Lower lobe of right lung (tissue), 2 donors: Measurements from ENCODE around the gene SLC25A45. TPM values are rescaled to one million over a fixed set of nuclear protein-coding genes. Genes with fewer than 3 reads are reported as not detected.

Experiments used
- ATAC-seq, 2 donors: fragments of 200-7000 bp; cut with Tn5 transposase; one replicate each; pipeline ENCODE4 v1.9.1; 2020 to 2022; ENCODE audit warnings: mild to moderate bottlenecking in 2 of 2, moderate library complexity in 2 of 2
- DNase-seq: peaks from one replicate; pipeline ENCODE4 v3.0.0-alpha.2; 2020
- H3K27ac ChIP-seq: fragments of 200-600 bp; one replicate; pipeline ENCODE4 v1.8.0; 2022
- H3K27me3 ChIP-seq: fragments of 200-600 bp; one replicate; pipeline ENCODE4 v1.8.0; 2022; ENCODE audit warnings: low read depth
- H3K36me3 ChIP-seq: fragments of 200-600 bp; one replicate; pipeline ENCODE4 v1.8.0; 2022; ENCODE audit warnings: mild to moderate bottlenecking
- H3K4me1 ChIP-seq: fragments of 200-600 bp; one replicate; pipeline ENCODE4 v1.8.0; 2022
- H3K4me3 ChIP-seq: fragments of 200-600 bp; one replicate; pipeline ENCODE4 v1.8.0; 2022; ENCODE audit warnings: mild to moderate bottlenecking
- H3K9me3 ChIP-seq: fragments of 200-600 bp; one replicate; pipeline ENCODE4 v1.8.0; 2022
- intact Hi-C: fragments of 100-400 bp; cut with DNase I; formaldehyde crosslinking; loops from one replicate; pipeline ENCODE4 v1.11.0; 2022
- total RNA-seq: library from RNA; stranded (reverse); fragmentation: NEBNext Ultra II Directional; extraction: Animal tissue kit (Norgen Biotek cat#: 25700); gene quantifications from one replicate; pipeline ENCODE4 v1.2.1, GENCODE V29; 2021
- TF ChIP-seq, protein P1 (sequence below): fragments of 200-600 bp; IDR thresholded peaks from one replicate; pipeline ENCODE4 v1.8.0; 2022; ENCODE audit warnings: antibody characterized with exemption, mild to moderate bottlenecking
- donor health status: DM: no; HTN: yes; CAD: no; lungs with severe emphysema.

The SLC25A45 gene
- total RNA-seq, 1 donor from 2014 or later = 13.0 TPM

DNA sequence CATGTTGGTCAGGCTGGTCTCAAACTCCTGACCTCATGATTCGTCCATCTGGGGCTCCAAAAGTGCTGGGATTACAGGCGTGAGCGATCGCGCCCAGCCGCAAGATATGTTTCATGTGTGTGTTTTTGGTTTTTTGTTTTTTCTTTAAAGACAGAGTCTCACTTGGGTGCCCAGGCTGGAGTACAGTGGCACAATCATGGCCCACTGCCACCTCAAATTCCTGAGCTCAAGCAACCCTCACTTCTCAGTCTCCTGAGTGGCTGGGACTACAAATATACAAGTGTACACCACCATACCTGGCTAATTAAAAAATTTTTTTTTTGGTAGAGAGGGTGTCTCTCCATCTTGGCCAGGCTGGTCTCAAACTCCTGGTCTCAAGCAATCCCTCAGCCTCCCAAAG, 19.5 kb downstream of the SLC25A45 start:
- H3K9me3 ChIP-seq = no peaks in the 10 kb centered on the region
- peaks cover 5% of the 10 kb centered on the region for H3K4me1 ChIP-seq
- H3K4me3 ChIP-seq = no peak overlapping the region
- TF ChIP-seq, protein P1, sequence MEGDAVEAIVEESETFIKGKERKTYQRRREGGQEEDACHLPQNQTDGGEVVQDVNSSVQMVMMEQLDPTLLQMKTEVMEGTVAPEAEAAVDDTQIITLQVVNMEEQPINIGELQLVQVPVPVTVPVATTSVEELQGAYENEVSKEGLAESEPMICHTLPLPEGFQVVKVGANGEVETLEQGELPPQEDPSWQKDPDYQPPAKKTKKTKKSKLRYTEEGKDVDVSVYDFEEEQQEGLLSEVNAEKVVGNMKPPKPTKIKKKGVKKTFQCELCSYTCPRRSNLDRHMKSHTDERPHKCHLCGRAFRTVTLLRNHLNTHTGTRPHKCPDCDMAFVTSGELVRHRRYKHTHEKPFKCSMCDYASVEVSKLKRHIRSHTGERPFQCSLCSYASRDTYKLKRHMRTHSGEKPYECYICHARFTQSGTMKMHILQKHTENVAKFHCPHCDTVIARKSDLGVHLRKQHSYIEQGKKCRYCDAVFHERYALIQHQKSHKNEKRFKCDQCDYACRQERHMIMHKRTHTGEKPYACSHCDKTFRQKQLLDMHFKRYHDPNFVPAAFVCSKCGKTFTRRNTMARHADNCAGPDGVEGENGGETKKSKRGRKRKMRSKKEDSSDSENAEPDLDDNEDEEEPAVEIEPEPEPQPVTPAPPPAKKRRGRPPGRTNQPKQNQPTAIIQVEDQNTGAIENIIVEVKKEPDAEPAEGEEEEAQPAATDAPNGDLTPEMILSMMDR = no peak
- H3K27ac ChIP-seq = peak overlapping the region; percentile 56
- DNase-seq = no peak
- intact Hi-C loops = no loop called here
- peak in 1 of 2 donors; percentile 18 for ATAC-seq
- no peaks in the 10 kb centered on the region for H3K27me3 ChIP-seq
- no peaks in the 10 kb centered on the region for H3K36me3 ChIP-seq

DNA sequence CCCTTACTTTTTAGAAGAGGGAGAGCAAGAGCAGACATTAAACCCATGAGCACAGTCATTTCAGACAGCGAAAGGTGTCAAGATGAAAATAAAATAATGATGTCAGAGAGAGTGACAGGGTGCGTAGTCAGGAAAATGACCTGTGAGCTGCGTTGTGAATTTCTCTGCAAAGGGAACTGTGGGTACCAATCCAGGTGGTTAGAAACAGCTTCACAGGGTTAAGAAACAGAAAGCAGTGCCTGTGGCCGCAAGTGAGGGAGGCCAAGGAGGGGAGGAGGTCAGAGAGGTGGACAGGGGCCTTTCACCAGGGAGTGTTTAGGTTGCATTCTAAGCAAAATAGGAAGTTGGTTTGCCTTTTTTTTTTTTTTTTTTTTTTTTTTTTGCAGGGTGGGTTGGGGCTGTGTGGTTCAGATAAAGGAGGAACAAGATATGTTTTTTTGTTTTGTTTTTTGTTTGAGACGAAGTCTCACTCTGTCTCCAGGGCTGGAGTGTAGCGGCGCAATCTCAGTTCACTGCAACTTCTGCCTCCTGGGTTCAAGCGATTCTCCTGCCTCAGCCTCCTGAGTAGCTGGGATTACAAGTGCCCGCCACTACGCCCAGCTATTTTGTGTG, 20.0 kb downstream of the SLC25A45 start:
- Histone ChIP-seq H3K27me3 (no peaks in the 10 kb centered on the region), H3K4me3 (no peak overlapping the region), H3K9me3 (no peaks in the 10 kb centered on the region), H3K36me3 (no peaks in the 10 kb centered on the region), H3K4me1 (peaks cover 5% of the 10 kb centered on the region), H3K27ac (peak overlapping the region; percentile 56)
- DNase-seq = no peak
- ATAC-seq = peak; percentile 34 to 37
- intact Hi-C loops = no loop called here
- TF ChIP-seq, protein P1 = no peak

DNA sequence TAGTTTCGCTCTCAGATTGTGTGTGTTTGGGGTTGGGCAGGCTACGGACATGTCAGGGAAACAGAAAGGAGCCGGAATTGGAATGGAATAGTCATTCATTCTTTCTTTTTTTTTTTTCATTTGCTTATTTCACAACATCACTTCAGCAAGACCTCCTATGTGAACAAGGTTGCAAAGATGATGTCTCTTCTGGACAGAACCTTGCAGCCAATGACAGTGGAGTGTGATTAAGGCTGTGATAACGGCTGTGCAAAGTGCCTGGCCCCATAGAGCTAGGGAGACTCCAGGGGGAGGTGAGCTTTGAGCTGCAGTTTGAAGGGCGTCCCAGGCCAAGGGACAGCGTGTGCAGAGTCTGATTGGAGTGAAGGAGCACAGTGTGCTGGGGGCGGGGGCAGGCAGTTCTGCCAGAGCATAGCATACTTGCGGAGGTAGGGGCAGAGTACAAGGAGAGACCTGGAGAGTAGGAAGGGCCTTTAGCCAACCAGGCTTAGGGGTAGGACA, 24.5 kb downstream of the SLC25A45 start:
- no peak overlapping the region for H3K27ac ChIP-seq
- ATAC-seq (peak in 1 of 2 donors; percentile 4), DNase-seq (no peak)
- intact Hi-C loops = no loop called here
- no peaks in the 10 kb centered on the region for H3K9me3 ChIP-seq
- TF ChIP-seq, protein P1 = no peak
- no peak overlapping the region for H3K4me3 ChIP-seq
- peaks cover 22% of the 10 kb centered on the region for H3K4me1 ChIP-seq
- peaks cover 13% of the 10 kb centered on the region for H3K27me3 ChIP-seq
- no peaks in the 10 kb centered on the region for H3K36me3 ChIP-seq

DNA sequence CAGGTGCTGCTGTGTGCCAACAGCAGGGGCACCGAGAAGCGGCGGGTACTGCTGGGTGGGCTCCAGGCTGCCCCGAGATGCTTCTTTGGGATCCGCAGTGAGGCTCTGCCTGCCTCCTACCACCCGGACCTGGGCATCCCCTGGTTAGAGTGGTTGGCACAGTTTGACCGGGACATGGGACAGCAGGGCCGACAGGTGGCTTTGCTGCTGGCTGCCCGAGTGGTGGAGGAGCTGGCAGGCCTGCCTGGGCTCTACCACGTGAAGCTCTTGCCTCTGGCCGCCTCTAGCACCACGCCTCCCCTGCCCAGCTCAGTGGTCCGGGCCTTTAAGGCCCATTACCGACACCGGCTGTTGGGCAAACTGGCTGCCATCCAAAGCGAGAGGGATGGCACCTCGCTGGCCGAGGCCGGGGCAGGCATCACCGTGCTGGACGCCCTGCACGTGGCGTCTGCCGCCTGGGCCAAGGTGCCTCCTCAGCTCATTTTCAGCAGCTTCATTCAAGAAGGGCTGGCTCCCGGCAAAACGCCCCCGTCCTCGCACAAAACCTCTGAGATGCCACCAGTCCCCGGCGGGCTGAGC, 26.0 kb downstream of the SLC25A45 start:
- intact Hi-C loops = no loop called here
- no peak for ATAC-seq
- Histone ChIP-seq H3K27ac (no peak overlapping the region), H3K27me3 (peaks cover 13% of the 10 kb centered on the region), H3K4me3 (no peak overlapping the region), H3K4me1 (peaks cover 22% of the 10 kb centered on the region), H3K9me3 (no peaks in the 10 kb centered on the region), H3K36me3 (peaks cover 14% of the 10 kb centered on the region)
- TF ChIP-seq, protein P1 = no peak
- DNase-seq = no peak

DNA sequence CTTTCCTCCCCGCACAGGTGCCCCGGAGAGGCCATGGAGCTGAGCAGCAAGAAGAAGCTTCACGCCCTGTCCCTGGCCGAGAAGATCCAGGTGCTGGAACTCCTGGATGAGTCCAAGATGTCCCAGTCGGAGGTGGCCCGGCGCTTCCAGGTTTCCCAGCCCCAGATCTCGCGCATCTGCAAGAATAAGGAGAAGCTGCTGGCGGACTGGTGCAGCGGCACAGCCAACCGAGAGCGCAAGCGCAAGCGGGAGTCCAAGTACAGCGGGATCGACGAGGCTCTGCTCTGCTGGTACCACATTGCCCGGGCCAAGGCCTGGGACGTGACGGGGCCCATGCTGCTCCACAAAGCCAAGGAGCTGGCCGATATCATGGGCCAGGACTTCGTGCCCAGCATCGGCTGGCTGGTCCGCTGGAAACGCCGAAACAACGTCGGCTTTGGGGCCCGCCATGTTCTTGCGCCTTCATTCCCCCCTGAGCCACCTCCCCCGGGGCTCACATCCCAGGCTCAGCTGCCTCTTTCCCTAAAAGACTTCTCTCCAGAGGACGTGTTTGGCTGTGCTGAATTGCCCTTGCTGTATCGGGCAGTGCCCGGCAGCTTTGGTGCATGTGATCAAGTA, 26.6 kb downstream of the SLC25A45 start:
- intact Hi-C loops = no loop called here
- Histone ChIP-seq H3K4me3 (peak overlapping the region; percentile 73), H3K27ac (no peak overlapping the region)

More for the DNA sequence above, 26.6 kb downstream of the SLC25A45 start:
- H3K9me3 ChIP-seq = no peaks in the 10 kb centered on the region
- H3K36me3 ChIP-seq = peaks cover 20% of the 10 kb centered on the region
- TF ChIP-seq, protein P1 = no peak
- peaks cover 13% of the 10 kb centered on the region for H3K27me3 ChIP-seq
- ATAC-seq (no peak), DNase-seq (peak; percentile 56)
- peaks cover 22% of the 10 kb centered on the region for H3K4me1 ChIP-seq
